Measurements from ENCODE around the gene GNAZ. TPM values are rescaled to one million over a fixed set of nuclear protein-coding genes. Genes with fewer than 3 reads are reported as not detected.
"Not testable (repeated sequence)": the region's sequence is repeated elsewhere in the genome, so short reads cannot be mapped to it uniquely, and the experiment has no call there.

The GNAZ gene
- total RNA-seq, 1 experiment from 2014 or later: 6.0 TPM

- H3K36me3 Mint-ChIP-seq (ENCODE audit: insufficient read depth, unreplicated experiment): no peaks in the 10 kb centered on the region
- no peak overlapping the region for H3K4me3 Mint-ChIP-seq (ENCODE audit: low read depth, unreplicated experiment)
- no peaks in the 10 kb centered on the region for H3K4me1 Mint-ChIP-seq (ENCODE audit: low read depth, unreplicated experiment)
- intact Hi-C loops (cut with micrococcal nuclease; ENCODE audit: unreplicated experiment): no loop called here
- no peaks in the 10 kb centered on the region for H3K9me3 Mint-ChIP-seq (ENCODE audit: low read depth, unreplicated experiment)
- TF ChIP-seq CTCF (IDR thresholded peaks at IDR 0.05; ENCODE audit: unreplicated experiment): no peak
- peaks cover 14% of the 10 kb centered on the region for H3K27me3 Mint-ChIP-seq (ENCODE audit: unreplicated experiment)
- no peak overlapping the region for H3K27ac Mint-ChIP-seq (ENCODE audit: unreplicated experiment)
- BruUV-seq (replicated peaks): no TSS peak
- CTCF ChIA-PET: interaction anchor here (0.6 to 2.8 kb wide), 2 partner anchors 171 to 439 kb away, joined by 3 to 11 read pairs; no protein-coding TSS in a partner anchor
- DNase-seq: no peak
These were observed 60.4 kb downstream of the GNAZ start for GRCh38 chr22:23130697-23131096.

GRCh38 chr22:23131931-23132330 is 61.6 kb downstream of the GNAZ start:
- intact Hi-C loops (cut with micrococcal nuclease; ENCODE audit: unreplicated experiment): no loop called here
- H3K27me3 Mint-ChIP-seq (ENCODE audit: unreplicated experiment): peaks cover 14% of the 10 kb centered on the region
- H3K27ac Mint-ChIP-seq (ENCODE audit: unreplicated experiment): no peak overlapping the region
- no peaks in the 10 kb centered on the region for H3K4me1 Mint-ChIP-seq (ENCODE audit: low read depth, unreplicated experiment)
- no peak overlapping the region for H3K4me3 Mint-ChIP-seq (ENCODE audit: low read depth, unreplicated experiment)
- no peak for DNase-seq
- H3K36me3 Mint-ChIP-seq (ENCODE audit: insufficient read depth, unreplicated experiment): no peaks in the 10 kb centered on the region
- no peak for TF ChIP-seq CTCF (IDR thresholded peaks at IDR 0.05; ENCODE audit: unreplicated experiment)
- no peaks in the 10 kb centered on the region for H3K9me3 Mint-ChIP-seq (ENCODE audit: low read depth, unreplicated experiment)
- CTCF ChIA-PET: interaction anchor here (2.8 kb wide), 1 partner anchor 173 kb away, joined by 11 read pairs; no protein-coding TSS in a partner anchor
- no TSS peak for BruUV-seq (replicated peaks)

GRCh38 chr22:23132376-23133091 is 62.2 kb downstream of the GNAZ start:
- no peaks in the 10 kb centered on the region for H3K36me3 Mint-ChIP-seq (ENCODE audit: insufficient read depth, unreplicated experiment)
- TF ChIP-seq CTCF (IDR thresholded peaks at IDR 0.05; ENCODE audit: unreplicated experiment): no peak
- CTCF ChIA-PET: interaction anchor here (0.6 to 2.8 kb wide), 2 partner anchors 10 to 173 kb away, joined by 5 to 11 read pairs; partner anchors contain the start of gene RSPH14
- DNase-seq: no peak
- no peak overlapping the region for H3K27ac Mint-ChIP-seq (ENCODE audit: unreplicated experiment)
- no peaks in the 10 kb centered on the region for H3K9me3 Mint-ChIP-seq (ENCODE audit: low read depth, unreplicated experiment)
- H3K27me3 Mint-ChIP-seq (ENCODE audit: unreplicated experiment): peaks cover 14% of the 10 kb centered on the region
- intact Hi-C loops (cut with micrococcal nuclease; ENCODE audit: unreplicated experiment): no loop called here
- no peaks in the 10 kb centered on the region for H3K4me1 Mint-ChIP-seq (ENCODE audit: low read depth, unreplicated experiment)
- H3K4me3 Mint-ChIP-seq (ENCODE audit: low read depth, unreplicated experiment): no peak overlapping the region
- no TSS peak for BruUV-seq (replicated peaks)

- H3K27me3 Mint-ChIP-seq (ENCODE audit: unreplicated experiment): peaks cover 14% of the 10 kb centered on the region
- H3K4me3 Mint-ChIP-seq (ENCODE audit: low read depth, unreplicated experiment): no peak overlapping the region
- peaks cover 5% of the 10 kb centered on the region for H3K4me1 Mint-ChIP-seq (ENCODE audit: low read depth, unreplicated experiment)
- CTCF ChIA-PET: interaction anchor here (1.1 kb wide), 1 partner anchor 29 kb away, joined by 5 read pairs; no protein-coding TSS in a partner anchor
- TF ChIP-seq CTCF (IDR thresholded peaks at IDR 0.05; ENCODE audit: unreplicated experiment): no peak
- H3K9me3 Mint-ChIP-seq (ENCODE audit: low read depth, unreplicated experiment): no peaks in the 10 kb centered on the region
- H3K36me3 Mint-ChIP-seq (ENCODE audit: insufficient read depth, unreplicated experiment): no peaks in the 10 kb centered on the region
- no peak for DNase-seq
- intact Hi-C loops (cut with micrococcal nuclease; ENCODE audit: unreplicated experiment): no loop called here
- H3K27ac Mint-ChIP-seq (ENCODE audit: unreplicated experiment): no peak overlapping the region
- no TSS peak for BruUV-seq (replicated peaks)
These were observed 63.6 kb downstream of the GNAZ start for GRCh38 chr22:23133922-23134321.

- BruUV-seq (replicated peaks); H3K27me3 Mint-ChIP-seq (ENCODE audit: unreplicated experiment); DNase-seq; H3K27ac Mint-ChIP-seq (ENCODE audit: unreplicated experiment); H3K9me3 Mint-ChIP-seq (ENCODE audit: low read depth, unreplicated experiment); H3K4me3 Mint-ChIP-seq (ENCODE audit: low read depth, unreplicated experiment); H3K36me3 Mint-ChIP-seq (ENCODE audit: insufficient read depth, unreplicated experiment); CTCF ChIA-PET; intact Hi-C loops (cut with micrococcal nuclease; ENCODE audit: unreplicated experiment): not testable (repeated sequence)
- peaks cover 14% of the 10 kb centered on the region for H3K4me1 Mint-ChIP-seq (ENCODE audit: low read depth, unreplicated experiment)
These were observed 66.7 kb downstream of the GNAZ start for GRCh38 chr22:23136991-23137390.

Measured in Calu3 (cell line).